Fibroblast of skin of left quadriceps (primary cell): Measurements from ENCODE around the gene BEST1.
"Not testable (repeated sequence)": the region's sequence is repeated elsewhere in the genome, so short reads cannot be mapped to it uniquely, and the experiment has no call there.

Source experiments
- DNase-seq, 2 experiments: peaks; one replicate each; pipeline ENCODE4 v3.0.0-alpha.2; 2013; ENCODE audit warnings: low read depth in 2 of 2

Gene BEST1

DNA sequence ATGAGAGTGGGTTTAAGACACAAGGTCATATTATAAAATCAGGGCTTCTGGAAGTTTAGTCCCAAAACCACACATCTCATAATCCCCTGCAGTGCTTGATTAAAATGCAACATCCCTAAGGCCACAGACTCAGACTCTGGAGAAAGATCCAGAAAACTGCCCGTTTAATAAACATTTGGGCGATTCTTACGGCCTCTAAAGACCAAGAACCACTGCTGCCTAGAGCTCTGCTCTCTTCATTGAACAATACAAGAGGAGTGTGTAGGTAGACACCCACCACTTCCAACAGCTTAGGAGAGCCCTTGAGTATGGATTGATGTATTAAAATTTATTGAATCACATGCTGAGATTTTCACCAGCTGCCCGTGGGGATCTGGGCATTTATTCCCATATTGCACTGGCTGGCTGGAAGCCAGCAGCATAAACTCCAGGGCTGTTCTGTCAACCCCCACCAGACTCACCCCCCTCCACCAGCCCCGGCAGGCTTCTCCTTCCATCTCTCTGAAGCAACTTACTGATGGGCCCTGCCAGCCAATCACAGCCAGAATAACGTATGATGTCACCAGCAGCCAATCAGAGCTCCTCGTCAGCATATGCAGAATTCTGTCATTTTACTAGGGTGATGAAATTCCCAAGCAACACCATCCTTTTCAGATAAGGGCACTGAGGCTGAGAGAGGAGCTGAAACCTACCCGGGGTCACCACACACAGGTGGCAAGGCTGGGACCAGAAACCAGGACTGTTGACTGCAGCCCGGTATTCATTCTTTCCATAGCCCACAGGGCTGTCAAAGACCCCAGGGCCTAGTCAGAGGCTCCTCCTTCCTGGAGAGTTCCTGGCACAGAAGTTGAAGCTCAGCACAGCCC is 749 bp upstream of the BEST1 start:
- DNase-seq = peak; percentile 94 to 95

DNA sequence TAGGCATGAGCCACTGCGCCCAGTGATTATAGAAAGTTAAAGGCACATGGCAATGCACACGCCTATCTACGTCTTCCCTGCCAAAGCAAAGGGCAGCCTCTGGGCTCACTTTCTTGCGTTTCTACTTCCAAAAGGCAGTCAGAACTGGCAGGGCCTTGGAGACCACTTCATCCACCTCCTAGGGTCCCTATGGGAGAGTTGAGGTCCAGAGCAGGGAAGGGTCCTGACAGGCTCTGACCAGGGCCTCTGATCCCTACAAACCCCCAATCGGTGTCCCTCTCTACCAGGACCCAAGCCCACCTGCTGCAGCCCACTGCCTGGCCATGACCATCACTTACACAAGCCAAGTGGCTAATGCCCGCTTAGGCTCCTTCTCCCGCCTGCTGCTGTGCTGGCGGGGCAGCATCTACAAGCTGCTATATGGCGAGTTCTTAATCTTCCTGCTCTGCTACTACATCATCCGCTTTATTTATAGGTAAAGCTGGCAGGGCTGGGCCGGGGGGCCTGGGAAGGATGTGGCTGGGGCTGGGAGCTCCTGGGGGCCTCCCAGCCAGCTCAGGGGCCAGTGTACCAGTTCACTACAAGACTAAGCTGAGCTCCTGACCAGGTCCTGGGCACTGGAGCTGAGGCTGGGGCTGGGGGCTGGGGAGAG is 1.5 kb downstream of the BEST1 start:
- DNase-seq = no peak

DNA sequence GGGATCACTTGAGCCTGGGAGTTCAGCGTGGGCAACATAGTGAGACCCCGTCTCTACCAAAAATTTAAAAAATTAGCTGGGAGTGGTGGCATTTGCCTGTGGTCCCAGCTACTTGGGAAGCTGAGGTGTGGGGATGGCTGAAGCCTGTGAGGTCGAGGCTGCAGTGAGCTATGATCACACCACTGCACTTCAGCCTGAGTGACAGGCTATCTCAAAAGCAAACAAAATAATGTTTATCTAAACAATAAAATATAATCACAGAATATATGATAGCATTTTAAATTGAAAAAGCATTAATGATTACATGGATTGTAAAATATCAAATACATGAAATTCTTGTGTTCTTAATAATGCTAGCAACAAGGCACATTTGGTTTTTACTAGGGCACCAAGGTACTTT is 2.7 kb downstream of the BEST1 start:
- DNase-seq = no peak

DNA sequence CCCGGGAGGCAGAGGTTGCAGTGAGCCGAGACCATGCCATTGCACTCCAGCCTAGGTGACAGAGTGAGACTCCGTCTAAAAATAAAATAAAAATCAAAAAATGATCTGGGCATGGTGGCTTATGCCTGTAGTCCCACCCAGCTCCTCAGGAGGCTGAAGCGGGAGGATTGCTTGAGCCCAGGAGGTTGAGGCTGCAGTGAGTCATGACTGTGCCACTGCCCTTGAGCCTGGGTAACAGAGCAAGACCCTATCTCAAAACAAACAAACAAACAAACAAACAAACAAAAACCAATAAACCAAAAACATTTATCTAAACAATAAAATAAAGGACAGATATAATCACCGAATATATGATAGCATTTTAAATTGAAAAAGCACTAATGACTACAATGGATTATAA is 3.5 kb downstream of the BEST1 start:
- DNase-seq = not testable (repeated sequence)

DNA sequence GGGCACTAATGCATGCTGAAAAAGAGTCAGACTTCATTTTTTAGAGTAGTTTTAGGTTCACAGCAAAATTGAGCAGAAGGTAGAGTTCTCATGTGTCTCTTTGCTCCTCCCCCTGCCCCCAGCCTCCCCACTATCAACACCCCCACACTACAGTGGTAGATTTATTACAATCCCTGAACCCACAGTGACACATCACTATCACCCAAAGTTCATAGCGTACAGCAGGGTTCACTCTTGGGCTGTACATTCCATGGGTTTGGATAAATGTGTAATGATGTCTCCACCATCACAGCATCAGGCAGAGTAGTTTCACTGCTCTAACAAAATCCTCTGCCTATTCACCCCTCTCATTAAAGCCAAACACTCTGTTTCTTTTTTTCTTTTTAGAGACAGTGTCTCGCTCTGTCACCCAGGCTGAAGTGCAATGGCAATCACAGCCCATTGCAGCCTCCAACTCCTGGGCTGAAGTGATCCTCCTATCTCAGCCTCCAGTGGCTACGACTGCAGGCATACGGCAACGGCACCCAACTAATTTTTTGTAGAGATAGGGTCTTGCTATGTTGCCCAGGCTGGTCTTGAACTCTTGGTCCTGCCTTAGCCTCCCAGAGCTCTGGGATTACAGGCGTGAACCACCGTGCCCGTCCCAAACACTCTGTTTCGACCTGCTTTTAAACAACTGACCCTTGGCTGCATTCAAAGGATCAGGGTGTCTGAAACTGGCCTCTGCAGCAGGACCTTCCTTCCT is 4.1 kb downstream of the BEST1 start:
- no peak for DNase-seq

DNA sequence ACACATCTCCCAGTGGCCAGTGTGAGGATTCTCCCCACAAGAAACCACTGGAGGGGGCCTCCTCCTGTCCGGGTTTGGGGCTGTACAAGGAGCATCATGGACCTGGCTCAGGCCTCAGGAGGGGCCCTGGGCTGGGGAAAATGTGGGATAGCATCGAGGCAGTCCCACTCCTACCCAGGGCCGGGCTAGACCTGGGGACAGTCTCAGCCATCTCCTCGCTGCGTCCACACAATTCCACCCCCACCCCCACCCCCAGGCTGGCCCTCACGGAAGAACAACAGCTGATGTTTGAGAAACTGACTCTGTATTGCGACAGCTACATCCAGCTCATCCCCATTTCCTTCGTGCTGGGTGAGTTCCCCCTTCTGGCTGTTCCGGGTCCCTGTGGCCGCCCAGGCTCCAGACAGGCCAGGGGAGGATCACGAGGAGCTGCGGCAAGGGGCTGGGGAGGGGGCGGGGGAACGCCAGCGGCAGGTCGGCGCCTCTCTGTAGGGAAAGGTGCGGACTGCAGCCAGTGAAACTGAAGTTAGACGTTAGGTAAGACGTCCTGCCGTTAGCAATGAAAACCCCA is 4.8 kb downstream of the BEST1 start:
- peak in 1 of 2 experiments; percentile 62 for DNase-seq

DNA sequence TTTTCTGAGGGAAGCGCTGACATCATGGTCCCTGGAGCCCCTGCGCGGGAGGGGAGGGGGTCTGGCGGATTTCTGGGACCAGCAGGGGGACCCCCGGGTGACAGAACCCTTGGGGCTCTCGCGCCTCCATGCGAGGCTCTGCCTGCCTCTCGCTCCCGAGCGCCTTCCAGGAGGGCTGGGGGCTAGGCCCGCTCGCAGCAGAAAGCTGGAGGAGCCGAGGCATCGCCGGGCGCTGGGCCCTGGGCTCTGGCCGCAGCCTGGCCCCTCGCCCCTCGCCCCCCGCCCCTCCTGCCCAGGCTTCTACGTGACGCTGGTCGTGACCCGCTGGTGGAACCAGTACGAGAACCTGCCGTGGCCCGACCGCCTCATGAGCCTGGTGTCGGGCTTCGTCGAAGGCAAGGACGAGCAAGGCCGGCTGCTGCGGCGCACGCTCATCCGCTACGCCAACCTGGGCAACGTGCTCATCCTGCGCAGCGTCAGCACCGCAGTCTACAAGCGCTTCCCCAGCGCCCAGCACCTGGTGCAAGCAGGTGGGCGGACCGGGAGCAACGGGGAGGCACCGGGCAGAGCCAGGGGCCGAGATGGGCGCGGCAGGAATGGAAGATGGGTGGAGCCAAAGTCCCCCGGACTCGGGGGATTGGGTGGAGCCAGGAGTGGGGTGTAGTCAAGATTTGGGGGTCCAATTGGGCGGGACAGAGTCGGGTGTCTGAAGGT is 5.4 kb downstream of the BEST1 start:
- no peak for DNase-seq

DNA sequence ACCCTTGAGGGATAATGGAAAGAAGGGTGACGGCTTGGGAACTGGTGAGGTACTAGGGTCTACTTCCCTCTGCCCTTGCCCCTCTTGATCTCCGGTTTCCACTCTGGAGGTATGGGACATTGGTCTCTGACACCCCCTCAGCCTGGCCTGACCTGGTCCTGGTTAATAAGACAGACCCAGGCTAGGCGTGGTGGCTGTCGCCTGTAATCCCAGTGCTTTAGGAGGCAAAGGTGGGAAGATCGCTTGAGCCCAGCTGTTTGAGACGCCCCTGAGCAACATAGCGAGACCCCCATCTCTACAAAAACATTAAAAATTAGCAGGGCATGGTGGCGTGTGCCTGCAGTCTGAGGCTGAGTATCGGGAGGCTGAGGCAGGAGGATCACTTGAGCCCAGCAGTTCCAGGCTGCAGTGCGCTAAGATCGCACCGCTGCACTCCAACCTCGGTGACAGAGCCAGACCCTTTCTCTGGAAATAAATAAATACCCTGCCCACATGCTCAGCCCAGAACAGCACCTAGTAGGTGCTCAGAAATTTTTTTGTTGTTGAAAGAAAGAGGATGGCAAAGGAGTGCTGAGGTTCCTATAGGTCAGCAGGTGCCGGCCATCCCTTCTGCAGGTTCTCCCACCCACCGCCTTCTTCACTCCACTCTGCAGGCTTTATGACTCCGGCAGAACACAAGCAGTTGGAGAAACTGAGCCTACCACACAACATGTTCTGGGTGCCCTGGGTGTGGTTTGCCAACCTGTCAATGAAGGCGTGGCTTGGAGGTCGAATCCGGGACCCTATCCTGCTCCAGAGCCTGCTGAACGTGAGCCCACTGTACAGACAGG is 6.3 kb downstream of the BEST1 start:
- no peak for DNase-seq

DNA sequence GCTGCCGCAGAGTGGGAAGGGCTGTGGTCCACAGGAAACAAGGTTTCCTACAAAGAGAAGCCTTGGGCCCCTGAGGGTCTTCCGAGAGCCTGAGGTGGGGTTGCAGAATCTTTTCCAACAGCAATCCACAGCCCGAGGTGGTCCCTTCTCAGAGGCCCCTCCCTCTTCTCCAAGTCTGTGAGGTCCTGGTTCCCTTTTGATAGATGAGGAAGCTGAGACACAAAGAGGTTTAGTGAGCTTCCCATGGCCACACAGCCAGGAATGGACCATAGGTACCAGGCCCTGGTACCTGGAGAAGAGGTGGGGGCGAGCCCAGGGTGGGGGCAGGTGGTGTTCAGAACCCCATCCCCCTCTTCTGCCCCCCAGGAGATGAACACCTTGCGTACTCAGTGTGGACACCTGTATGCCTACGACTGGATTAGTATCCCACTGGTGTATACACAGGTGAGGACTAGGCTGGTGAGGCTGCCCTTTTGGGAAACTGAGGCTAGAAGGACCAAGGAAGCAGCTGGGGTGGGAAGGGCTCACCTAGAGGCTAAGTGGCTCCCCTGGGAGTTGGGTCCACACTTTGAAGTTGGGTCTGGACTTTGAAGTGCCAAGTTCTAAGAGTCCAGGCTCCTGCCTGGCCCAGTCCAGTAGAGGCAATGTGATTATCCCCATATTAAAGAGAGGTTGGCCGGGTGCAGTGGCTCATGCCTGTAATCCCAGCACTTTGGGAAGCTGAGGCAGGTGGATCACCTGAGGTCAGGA is 7.0 kb downstream of the BEST1 start:
- DNase-seq = no peak

DNA sequence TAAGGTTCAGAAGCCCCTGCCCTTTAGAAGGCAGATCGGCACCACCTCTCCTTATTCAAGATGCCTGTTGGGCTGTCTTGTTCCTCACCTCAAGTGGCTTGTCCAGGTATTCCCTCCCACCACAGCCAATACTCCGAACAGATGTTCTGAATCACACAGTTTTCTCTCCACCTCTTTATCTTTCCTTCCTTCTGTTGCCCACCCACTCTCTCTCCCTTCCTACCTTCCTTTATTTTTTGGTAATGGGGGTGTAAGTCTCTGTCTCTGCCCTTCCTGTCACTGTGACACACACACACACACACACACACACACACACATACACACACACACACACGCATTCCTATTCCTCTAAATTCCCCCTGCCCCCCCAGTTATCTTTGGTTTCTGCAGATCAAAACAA is 8.4 kb downstream of the BEST1 start:
- DNase-seq = no peak

DNA sequence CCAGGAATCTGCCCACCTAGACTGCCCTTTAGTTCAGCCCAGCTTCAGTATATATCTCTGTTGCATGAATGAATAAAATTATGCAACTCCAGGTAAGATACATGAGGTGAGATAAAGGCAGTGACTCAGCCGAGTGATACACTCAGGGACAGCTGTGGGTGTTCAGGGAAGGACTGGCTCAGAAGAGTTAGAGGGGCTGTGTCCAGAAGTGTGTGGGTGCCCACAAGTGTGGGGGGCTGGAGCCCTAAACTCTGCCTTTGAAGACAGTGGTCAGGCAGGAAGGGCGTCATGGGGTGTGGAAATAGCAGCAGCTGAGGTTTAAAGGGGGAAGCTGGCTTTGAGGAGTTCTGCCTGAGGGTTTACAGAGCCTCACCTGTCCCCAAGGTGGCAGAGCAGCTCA is 9.0 kb downstream of the BEST1 start:
- no peak for DNase-seq

DNA sequence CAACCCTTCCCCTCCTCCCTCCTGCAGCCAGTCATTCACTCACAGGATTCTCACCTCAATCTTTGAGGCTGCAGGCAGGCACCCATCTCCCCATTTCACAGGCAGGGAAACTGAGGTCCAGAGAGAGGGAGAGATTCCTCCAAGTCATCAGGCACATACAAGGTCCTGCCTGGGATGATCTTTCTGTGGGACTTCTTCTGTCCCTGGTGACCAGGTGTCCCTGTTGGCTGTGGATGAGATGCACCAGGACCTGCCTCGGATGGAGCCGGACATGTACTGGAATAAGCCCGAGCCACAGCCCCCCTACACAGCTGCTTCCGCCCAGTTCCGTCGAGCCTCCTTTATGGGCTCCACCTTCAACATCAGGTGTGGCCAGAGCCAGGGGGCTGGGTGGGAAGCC is 9.5 kb downstream of the BEST1 start:
- no peak for DNase-seq

DNA sequence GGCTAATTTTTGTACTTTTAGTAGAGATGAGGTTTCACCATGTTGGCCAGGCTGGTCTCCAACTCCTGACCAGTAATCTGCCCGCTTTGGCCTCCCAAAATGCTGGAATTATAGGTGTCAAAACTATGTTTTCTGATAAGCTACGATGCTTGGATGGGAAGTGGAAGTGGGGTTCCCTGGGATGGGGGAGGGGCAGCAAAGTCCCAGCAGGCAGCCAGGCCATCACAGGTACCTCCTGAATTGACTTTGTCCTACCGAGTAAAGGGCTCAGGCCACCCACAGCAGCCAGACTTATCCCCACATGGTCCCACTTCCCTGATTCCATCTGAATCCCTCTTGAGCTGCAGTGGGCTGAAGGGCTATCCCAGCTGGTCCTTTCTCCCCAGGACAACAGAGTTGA is 10.4 kb downstream of the BEST1 start:
- DNase-seq = no peak

DNA sequence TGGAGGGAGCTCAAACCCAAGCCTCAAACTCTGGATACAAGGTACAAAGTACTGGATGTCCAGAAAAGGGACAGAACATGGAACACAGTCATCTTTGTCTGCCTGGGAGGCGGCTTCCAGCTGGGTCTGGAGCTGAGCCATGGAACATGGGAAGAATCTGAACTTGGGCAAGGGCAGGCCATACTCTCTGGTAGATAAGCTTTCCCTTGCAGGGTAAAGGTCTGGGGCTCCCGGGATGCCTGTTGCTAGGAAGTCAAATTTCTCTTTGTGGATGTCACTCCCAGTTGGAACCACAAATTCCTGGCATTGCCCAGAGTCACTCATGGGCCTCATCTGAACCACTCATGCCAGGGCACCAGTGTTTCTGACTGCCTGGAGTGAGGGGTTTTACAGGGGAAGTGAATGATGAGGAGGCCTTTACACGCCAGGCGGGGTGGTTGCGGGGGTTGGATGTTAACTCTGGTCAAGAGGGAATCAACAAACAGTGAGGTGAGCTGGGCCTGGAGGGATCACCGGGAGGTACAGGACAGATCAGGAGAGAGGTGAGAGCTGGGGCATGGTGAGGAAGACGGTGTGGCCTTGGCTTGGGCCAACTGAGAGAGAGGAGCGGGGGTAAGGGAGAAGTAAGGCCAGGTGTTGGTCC is 11.5 kb downstream of the BEST1 start:
- DNase-seq = no peak

DNA sequence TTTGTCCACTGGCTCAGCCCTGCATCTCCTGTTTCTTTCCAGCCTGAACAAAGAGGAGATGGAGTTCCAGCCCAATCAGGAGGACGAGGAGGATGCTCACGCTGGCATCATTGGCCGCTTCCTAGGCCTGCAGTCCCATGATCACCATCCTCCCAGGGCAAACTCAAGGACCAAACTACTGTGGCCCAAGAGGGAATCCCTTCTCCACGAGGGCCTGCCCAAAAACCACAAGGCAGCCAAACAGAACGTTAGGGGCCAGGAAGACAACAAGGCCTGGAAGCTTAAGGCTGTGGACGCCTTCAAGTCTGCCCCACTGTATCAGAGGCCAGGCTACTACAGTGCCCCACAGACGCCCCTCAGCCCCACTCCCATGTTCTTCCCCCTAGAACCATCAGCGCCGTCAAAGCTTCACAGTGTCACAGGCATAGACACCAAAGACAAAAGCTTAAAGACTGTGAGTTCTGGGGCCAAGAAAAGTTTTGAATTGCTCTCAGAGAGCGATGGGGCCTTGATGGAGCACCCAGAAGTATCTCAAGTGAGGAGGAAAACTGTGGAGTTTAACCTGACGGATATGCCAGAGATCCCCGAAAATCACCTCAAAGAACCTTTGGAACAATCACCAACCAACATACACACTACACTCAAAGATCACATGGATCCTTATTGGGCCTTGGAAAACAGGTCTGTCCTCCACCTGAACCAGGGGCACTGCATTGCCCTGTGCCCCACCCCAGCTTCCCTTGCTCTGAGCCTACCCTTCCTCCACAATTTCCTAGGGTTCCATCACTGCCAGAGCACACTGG is 12.3 kb downstream of the BEST1 start:
- DNase-seq = no peak

DNA sequence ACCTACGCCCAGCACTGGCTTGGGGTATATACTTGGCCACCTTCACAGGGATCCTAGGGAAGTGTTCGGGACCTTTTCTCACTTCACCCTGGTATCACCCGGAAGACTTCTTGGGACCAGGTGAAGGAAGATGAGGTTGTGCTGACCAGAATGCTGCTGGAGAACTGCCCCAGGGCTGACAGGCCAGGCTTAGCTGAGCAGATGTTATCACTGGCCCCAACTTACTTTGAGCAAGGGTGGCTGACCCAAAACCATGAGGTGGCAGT is 12.8 kb downstream of the BEST1 start:
- DNase-seq = no peak

DNA sequence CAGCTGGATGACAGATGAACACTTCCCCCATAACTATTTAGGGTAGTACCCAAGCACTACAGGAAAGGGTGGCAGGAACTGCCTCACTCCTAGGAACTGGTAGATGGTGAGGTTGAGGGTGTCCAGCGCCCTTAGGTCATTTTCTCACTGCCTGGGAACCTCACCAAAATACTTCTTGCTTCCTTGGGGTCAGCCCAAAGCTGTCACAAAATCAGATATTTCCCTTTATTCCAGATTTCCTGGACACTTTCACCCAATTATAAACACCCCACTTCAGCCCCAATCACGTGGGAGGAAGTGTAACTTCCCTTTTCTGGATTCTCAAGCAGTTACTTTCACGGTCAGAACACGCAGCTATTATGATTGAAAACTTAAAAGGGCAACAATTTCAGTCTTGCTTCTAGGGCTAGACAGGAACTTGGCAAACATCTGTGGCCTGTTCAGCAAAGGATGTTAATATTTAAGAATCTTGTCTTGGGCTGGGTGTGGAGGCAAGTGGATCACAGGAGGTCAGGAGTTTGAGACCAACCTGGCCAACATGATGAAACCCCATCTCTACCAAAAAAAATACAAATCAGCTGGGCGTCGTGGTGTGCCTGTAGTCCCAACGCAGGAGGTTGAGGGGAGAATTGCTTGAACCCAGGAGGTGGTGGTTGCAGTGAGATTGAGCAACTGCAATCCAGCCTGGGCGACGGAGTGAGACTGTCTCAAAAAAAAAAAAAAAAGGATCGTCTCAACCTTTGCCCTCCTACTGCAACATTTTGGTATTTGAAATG is 13.3 kb downstream of the BEST1 start:
- DNase-seq = no peak

DNA sequence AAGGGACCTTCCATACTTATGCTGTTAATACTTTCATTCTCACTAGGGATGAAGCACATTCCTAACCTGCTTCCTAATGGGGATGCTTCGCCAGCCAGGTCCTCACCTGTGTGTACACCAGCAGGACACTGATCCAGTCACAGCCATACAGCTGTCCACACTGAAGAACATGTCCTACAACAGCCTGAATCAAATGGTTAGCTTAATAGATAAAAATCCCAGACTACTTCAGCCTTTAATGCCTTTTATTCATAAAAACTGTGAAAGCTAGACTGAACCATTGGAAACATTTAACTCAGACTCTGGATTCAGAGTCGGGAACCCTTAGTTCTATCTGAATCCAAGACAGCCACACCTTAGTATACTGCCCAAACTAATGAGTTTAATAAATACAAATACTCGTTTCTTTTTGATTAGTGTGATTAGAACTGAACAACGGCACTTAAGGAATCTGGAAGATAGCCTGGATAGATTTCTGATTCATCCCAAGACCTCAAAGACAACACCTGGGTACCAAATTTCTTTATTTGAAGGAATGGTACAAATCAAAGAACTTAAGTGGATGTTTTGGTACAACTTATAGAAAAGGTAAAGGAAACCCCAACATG is 14.0 kb downstream of the BEST1 start:
- DNase-seq = no peak
